Epidermal melanocyte (primary cell): ENCODE measurements around the gene RSPH6A.
A peak's percentile ranks its signal among the peaks of the same experiment; 100 is the strongest.

ENCODE experiments used
- DNase-seq: peaks from one replicate; pipeline ENCODE4 v3.0.0; 2011; ENCODE audit warnings: low spot score; ENCODE audit not compliant: insufficient read length

RSPH6A gene

DNA sequence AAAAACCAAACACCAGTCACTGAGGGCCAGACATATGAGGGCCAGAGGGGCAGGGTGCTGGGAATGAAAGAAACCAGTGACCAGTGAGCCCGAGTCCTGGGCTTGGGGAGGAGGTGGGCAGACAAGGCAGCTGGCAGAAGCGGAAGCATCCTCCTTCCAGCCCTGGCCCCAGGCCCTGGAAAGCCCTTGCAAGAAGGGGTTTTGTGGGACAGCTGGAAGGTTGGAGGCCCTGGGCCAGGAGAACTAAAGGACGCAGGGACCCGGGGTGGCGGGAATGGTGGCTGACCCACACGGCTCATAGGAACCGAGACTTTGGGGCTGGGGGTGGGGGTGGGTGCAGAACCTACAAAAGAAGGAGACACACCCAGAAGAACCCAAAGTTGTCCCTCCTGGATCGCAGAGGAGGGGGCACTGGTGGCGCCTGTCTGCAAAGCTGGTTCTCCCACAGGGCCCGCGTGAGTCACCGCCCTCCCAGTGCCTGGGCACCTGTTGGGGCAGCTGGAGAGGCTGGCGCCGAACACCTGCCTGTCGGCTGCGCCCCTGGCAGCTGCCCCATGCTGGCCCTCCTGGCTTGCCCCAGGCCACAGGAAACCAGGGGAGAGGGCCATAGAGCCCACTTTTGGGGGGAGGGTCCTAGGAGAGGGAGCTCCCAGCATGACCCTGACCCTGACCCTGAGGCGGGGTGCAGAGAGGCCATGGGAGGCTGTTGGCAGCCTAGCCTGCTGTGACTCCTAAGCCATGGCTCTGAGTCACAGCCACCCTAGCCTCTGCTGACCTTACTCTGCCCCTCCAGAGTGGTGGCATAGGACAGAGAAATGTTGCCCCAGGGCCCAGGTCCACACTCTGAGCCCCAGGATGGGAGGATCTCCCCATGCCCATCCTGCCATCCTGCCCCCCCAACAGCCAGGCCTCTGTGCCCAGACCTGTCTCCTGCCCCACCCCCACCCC is 33.6 kb downstream of the RSPH6A start:
- DNase-seq, result no peak

DNA sequence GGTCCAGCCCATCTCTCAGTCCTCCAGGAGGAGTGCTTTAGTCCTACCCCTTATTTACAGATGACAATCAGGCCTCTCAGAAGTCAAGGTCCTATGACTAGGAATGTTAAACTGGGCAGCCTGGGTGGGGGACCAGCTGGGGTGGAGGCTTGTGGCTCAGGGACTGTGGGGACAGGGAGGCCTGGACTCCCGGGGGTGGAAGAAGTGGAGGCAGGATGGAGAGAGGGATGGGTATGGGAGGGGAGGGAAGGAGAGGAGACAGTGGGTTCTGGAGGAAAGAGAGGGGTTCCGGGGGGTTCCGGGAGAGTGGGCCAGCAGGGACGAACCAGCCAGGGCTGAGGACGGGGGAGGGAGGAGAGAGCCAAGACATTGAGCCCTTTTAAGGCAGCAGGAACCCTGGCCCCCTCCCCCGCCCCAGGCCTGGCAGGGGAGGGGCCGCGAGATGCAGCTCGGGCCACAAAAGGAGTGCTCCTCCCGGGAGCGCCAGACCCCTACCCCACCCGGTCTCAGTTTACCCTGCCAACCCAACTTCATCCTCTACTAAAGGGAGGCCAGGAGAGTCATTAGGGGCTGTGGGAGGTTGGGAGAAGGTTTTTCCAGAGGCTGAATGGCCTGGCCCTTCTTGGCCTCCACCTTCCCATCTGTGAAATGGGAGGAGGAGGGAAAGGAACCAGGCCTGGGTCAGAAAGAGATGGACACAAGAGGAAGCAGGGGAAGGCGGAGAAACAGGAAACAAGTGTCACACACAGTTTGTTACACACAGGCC is 34.5 kb downstream of the RSPH6A start:
- no peak for DNase-seq

DNA sequence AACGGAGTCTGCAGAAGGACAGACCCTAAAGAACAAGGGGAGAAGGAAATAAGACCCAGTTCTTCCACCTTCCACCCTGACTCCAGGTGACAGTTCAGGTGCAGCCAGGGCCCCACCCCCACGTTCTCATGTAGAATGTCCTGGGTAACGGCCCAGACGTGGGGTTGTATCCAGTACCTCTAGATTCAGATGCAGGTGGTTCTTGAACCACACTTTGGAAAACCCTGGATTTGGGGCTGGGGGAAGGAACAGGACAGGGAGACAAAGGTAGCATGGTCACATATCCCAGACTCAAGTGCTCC is 35.0 kb downstream of the RSPH6A start:
- DNase-seq, result no peak

DNA sequence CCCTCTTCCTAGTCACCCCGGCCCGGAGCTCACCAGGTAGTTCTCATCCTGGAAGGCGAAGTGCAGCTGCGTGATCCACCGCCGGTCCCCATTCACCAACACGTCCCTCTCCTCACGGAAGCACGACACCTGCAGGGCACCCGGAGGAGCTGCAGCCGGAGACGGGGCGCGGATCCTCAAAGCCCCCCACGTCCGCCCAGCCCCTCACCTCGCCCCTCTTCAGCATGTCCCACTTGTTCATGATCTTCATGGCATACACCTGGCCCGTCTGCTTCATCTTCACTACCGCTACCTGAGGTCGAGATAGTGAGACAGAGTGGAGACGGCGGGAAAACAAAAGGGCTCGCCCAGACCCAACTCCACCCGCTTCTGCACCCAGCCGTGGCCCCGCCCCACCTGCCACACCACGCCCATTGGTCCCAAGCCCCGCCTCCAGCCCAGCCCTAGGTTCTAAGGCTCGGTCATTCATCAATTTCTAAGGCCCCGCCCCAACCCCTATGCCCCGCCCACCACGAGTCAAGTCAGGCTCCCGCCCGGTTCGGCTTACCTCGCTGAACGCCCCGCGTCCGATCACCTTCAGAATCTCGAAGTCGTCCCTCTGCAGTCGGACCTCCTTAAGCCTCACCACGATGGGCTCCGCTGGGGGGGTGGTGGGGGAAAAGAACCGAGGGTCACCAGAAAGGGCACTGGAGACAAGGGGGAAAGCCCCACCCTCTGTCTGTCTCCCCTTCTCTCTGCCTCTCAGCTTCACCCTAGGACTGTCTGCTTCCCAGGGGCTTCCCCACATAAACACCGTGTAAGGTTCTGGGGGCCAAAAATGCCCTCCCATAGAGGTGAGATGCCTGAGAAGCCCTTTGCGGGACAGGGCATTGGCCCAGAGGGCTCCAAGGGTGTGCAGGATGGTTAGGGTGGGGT is 35.6 kb downstream of the RSPH6A start:
- no peak for DNase-seq

DNA sequence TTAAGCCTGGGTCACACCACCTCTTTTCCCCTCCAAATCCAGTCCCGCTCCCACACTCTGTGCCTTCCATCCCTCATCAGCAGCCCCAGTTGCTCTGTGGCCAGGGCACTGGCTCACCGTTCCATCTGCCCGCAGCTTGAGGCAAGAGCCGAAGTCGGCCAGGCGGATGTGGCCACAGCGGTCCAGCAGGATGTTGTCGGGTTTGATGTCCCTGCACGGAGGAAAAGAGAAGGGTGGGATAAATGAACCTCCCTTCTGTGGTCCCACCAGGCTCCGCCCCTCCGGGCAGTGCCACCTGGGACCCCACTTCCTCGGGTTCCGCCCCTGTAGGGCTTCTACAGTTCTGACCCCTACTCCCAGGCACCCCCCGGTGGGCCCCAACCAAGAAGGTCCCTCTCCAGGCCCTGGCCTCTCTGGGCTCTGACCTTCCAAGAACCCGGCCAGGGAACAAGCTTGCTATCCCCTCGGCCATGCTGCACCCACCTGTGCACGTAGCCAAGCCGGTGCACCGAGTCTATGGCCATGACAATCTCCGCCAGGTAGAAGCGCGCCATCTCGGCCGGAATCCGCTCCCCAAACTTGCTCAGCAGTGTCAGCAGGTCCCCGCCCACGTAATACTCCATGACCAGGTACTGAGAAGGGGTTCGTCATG is 37.0 kb downstream of the RSPH6A start:
- DNase-seq, result no peak

DNA sequence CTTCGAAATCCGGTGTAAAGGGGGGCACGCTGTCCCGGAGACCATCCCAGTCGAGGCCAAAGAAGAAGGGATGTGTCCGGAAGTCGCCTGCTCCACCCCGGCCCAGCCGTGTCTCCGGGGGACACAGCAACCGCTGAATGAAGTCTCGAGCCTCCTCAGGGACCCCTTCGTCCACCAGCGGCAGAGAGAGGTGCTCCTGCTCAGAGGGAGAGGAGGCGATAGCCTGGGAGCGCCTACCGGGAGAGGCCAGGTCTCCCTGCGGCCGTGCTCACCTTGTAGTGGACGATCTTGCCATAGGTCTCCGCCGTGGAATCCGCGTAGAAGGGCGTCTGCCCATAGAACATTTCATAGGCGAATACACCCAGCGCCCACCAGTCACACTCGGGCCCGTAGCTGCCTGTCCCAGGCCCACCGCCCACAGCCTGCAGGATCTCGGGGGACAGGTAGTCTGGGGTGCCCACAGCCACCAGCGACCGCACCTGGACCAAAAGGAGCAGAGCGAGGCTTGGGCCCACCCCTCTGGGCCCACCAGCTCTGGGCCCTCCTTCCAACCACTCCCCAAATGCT is 37.6 kb downstream of the RSPH6A start:
- DNase-seq, result no peak

DNA sequence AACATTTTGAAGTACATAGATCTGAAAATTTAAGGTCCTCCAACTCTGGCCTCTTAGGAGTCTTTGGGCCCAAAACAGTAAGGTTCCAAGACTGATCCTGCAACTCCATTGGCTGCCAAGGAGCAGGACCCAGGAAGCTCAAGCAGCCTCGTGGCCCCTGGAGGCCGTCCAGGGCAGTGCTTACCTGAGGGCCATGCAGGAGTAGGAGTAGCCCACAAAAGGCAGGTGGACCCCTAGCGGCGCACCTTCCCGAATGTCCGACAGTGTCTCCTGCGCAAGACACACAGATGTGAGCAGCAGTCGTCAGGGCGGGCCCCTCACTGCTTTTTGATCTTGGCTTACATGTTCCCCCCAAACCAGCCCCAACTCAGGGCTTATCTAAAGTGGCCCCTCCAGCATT is 40.3 kb downstream of the RSPH6A start:
- DNase-seq, result no peak

DNA sequence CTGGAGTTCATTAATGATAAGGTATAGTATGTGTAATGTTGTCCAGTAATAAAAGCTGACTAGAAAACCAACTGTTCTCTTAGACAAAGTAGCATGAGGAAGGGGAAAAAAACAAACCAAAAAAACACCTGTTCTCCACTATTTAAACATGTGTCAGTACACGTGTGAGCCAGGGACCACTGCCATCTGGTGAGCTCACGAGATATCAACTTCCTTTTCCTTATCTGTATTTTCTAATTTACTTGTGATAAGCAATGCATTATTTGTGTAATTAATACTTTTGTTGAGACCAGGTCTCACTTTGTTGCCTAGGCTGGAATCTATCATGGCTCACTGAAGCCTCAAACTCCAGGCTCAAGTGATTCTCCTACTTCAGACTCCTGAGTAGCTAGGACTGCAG is 41.7 kb downstream of the RSPH6A start:
- no peak for DNase-seq

DNA sequence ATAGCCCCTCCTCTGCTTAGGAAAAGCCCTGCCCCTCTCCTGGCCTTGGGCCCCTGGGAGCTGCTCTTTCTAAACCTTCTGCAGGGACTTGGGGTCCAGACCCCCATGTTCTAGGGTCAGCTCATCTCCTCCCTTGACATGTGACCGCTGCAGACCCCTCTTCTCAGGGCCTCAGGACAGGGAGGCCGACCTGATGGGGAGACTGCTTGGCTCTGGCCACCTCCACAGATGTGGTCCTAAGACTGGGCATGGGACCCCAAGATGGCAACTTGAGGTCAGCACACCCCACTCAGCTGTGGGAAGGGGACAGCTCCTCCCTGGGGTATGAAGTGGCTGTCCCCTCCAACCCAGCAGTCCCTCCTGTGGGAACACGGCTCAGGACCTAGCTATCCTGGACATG is 42.2 kb downstream of the RSPH6A start:
- no peak for DNase-seq

DNA sequence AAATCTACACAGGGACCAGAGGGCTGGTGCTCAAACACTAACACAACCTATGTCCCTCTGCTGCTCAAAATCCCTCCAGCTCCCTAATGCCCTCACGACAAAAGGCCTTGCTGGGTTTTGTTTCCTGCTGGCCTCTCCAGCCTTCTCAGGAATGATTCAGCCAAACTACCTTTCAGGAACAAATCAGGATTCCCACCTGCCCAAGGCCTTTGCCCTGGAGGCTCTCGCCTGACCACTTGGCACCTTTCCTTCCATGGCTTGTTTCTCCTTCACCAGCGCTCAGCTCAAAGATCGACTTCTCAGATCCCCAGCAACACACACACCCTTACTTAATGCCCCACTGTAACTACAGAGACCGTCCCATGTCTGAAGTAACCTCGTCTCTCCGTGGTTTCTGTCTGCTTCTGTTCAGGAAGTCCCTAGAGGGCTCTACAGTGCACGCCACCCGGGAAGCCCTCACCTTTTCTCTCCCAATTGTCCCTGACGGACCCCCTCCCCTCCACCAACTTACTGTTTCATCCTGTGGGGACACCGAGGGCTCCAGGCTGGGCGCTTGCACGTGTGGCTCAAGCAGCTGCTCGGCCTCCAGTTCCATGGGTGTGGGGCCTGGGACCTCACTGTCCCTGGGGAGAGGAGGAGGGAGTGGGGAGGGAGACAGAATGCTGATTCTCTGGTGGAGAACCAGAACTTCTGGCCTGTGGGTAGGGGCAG is 42.8 kb downstream of the RSPH6A start:
- no peak for DNase-seq

DNA sequence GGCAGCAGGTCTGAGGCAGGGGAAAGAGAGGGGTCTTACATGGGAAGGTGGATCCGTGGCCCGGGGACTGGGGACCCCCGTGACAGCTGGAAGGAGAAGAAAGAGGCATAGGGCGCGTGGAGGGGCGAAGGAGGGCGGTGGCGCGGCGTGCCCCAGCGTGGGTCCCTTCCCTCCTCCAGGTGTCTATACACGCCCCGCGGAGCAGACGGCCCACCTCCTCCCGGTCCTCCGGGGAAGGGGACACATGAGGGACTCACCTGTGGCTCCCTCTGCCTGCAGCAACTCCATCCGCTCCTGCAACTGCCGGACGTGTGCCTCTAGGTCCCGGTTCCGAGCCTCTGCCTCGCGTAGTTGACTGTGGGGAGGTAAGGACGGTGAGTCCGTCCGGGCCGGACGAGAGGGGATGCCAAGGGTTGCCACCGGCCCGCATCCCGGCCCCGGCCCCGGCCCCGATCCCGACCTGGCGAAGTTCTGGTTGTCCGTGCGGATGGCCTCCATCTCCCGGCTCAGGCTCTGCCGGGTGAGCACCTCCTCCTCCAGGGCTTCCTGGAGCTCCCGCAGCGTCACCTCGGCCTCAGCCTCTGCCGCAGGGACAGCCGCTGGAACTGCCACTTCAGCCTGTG is 43.7 kb downstream of the RSPH6A start:
- no peak for DNase-seq

DNA sequence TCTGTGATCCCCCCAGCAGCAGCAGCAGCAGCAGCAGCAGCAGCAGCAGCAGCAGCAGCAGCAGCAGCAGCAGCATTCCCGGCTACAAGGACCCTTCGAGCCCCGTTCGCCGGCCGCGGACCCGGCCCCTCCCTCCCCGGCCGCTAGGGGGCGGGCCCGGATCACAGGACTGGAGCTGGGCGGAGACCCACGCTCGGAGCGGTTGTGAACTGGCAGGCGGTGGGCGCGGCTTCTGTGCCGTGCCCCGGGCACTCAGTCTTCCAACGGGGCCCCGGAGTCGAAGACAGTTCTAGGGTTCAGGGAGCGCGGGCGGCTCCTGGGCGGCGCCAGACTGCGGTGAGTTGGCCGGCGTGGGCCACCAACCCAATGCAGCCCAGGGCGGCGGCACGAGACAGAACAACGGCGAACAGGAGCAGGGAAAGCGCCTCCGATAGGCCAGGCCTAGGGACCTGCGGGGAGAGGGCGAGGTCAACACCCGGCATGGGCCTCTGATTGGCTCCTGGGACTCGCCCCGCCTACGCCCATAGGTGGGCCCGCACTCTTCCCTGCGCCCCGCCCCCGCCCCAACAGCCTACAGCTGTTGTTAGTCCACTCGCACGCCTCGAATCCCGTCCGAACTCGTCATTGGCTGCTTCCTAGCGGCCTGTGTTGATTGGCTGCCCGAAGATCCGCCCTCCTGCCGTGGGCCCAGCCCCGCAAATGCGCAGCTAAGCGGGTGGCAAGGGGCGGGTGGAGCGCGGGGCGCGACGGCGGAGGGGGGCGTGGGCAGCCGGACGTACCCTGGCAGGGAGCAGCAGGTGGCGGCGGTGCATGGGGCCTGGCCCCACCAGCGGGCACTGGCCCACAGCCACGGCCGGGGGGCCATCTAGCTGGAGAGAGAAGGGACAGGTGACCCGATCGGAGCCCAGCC is 44.7 kb downstream of the RSPH6A start:
- DNase-seq, result peak; percentile 99

DNA sequence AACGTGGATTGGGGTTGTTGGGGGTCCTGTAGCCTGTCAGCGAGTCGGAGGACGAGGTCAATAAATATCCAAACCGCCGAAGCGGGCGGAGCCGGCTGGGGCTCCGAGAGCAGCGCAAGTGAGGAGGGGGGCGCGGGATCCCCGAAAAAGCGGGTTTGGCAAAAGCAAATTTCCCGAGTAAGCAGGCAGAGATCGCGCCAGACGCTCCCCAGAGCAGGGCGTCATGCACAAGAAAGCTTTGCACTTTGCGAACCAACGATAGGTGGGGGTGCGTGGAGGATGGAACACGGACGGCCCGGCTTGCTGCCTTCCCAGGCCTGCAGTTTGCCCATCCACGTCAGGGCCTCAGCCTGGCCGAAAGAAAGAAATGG is 45.3 kb downstream of the RSPH6A start:
- DNase-seq, result no peak

DNA sequence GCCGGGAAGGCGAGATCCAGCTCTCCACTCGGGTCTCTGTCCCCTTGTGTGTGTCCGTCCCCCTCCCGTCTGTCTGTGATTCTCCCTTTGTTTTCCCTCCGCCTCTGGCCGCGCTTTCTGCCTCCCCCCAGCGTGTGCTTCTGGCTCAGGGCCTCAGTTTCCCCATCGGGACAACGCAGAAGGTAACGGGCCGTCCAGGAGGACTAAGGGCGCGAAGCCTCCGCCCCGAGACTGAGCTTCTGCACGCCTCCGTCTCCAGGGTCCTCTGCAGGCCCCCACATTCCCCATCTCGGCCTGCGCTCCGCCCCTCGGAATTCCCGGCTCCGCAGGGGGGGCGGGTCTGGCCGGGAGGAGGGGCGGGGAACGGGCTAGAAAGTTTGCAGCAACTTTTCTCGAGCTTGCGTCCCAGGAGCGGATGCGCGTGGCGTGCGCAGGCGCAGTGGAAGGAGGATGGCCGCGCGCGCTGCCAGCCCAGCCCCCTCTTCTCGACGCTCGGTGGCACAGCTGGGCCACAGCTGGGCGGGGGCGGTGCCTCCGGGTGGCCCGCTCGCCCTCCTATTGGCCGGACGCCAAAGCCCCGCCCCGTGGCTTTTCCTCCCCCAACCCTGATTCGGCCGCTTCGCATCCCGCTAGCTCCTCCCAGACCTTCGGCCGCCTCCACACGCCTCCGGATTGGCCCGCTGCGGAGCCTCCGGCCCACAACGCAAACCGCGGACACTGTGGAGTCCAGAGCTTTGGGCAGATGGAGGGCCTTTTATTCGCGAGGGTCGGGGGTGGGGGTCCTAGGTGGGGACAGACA is 45.9 kb downstream of the RSPH6A start, which contains the start of gene SIX5:
SIX5 (minus strand) TSS at position 269 of the 799 bp plus-strand sequence. CDS start 408 bp downstream, outside the sequence.
- peak; percentile 96 for DNase-seq

DNA sequence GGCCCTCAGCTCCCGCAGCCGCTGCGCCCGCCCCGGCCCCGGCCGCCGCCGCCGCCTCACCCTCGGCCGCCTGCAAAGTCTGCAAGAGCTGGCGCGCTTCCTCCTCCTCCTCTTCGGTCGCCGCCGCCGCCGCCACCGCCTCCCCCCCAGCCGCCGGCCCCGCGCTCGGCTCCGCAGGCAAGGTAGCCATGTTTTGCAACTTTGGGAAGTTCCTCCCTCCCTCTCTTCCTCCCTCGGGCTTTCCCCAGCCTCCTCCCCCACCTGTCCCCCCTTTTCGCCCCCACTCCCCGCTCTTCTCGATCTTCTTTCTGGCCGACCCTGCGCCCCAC is 46.5 kb downstream of the RSPH6A start:
- DNase-seq, result no peak

DNA sequence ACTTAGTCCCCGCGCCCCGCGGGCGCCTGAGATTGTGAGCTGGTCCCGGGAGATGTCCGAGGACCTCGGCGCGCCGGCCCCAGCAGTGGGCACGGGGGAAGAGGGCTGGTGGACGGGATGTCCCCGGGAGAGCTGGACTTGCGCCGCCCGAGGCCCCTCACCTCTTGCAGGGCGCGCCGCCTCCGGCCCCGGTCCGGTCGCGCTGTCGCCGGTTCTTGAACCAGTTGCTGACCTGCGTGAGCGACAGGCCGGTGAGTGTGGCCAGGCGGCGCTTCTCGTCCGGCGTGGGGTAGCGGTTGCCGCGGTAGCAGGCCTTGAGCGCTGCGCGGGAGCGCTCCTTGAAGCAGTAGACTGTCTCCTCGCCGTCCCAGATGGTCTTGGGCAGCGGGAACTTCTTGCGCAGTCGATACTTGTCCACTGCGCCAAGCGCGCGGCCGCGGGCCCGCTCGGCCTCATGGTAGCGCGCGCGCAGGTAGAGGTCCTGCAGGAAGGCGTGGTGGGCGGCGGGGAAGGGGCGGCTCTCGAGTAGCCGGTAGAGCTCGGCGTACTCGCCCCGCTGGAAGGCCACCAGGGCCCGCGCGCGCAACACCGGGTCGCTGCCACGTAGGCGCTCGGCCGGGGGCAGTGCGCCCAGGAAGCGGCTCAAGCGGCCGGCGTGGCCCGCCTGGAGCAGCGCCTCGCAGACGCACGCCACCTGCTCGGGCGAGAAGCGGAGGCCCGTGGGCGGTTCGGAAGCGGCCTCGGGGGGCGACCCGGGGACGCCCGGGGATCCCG is 47.0 kb downstream of the RSPH6A start:
- DNase-seq, result no peak

DNA sequence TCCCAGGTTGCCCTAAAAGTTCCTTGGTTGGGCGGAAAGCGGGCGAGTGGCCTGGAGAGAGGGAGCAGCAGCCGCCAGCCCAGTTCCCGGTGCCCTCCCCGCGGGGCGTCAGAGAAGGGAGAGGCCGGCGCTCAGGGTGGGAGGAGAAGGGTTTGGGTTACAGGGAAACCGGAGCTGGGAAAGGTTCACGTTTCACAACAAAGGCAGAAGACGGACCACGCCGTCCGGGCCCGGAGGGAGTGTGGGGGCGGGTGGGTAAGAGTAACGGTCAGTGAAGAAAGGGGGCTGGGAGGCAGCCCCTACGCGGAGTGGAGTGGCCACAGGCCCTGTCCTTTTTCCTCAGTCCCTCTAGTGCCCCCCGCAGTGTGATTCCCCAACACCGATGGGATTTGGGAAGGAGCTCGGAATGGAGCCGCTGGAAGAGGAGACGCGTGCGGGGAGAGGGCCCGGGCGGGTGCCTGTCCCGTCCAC is 47.7 kb downstream of the RSPH6A start:
- no peak for DNase-seq
